ENCODE data around the gene CYP4B1. TPM values are rescaled to one million over a fixed set of nuclear protein-coding genes. Genes with fewer than 3 reads are reported as not detected.

The CYP4B1 gene
- total and polyA plus RNA-seq, 10 of the 15 experiments (the other 5 are each of a cell fraction or from before 2014, with no cell fraction given), result 0.38 TPM; not detected in 9

DNA sequence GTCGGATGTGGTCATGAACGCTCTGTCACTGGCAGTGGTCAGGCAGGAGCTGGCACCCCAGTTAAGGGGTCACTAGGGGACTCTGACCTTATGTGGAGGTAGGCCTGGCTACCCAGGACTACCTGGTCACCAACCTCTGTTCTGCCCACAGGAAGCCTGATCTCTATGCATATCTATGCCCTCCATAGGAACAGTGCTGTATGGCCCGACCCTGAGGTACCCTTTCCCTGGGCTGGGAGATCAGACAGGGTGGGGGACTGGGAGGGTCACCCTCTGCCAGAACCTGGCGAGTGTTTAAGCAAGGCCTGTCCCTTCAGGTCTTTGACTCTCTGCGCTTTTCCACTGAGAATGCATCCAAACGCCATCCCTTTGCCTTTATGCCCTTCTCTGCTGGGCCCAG is 19.0 kb downstream of the CYP4B1 start:
- no peak for FAIRE-seq
- WGBS (ENCODE audit: insufficient coverage, insufficient replicate concordance, low lambda C conversion rate, missing lambda C conversion rate), result 9% methylated on average over 6 of the region's 6 CpGs
- H3K27ac ChIP-seq (ENCODE audit: control insufficient read depth, insufficient read depth), result no peak overlapping the region
- ATAC-seq, result no peak
- no peaks in the 10 kb centered on the region for H3K4me1 ChIP-seq (ENCODE audit: control insufficient read depth, insufficient read depth, low read length)
- H3K4me3 ChIP-seq, result no peak overlapping the region
- no peak overlapping the region for H3K9ac ChIP-seq (ENCODE audit: control insufficient read depth, insufficient read depth, low read length)
- in situ Hi-C loops (cut with MboI), result no loop called here
- no peaks in the 10 kb centered on the region for H4K20me1 ChIP-seq (ENCODE audit: control insufficient read depth, insufficient read depth)
- H2AFZ ChIP-seq (ENCODE audit: control insufficient read depth, low read depth, low read length), result no peak overlapping the region
- ChIA-PET SMC1A (ENCODE audit: uncharacterized antibody, unreplicated experiment) (no interaction called here), POLR2A (no interaction called here), RAD21 (ENCODE audit: unreplicated experiment) (no interaction called here), CTCF (no interaction called here)
- no peak overlapping the region for H3K4me2 ChIP-seq (ENCODE audit: control insufficient read depth, insufficient read depth)
- intact Hi-C loops (cut with micrococcal nuclease; ENCODE audit: unreplicated experiment), result no loop called here
- no TSS peak for BruUV-seq (replicated peaks)
- no peak for DNase-seq (ENCODE audit: low read depth, low spot score)
- no peaks in the 10 kb centered on the region for H3K9me3 ChIP-seq (replicated peaks; ENCODE audit: control insufficient read depth, insufficient read depth, low read length)
- TF ChIP-seq, protein P1, sequence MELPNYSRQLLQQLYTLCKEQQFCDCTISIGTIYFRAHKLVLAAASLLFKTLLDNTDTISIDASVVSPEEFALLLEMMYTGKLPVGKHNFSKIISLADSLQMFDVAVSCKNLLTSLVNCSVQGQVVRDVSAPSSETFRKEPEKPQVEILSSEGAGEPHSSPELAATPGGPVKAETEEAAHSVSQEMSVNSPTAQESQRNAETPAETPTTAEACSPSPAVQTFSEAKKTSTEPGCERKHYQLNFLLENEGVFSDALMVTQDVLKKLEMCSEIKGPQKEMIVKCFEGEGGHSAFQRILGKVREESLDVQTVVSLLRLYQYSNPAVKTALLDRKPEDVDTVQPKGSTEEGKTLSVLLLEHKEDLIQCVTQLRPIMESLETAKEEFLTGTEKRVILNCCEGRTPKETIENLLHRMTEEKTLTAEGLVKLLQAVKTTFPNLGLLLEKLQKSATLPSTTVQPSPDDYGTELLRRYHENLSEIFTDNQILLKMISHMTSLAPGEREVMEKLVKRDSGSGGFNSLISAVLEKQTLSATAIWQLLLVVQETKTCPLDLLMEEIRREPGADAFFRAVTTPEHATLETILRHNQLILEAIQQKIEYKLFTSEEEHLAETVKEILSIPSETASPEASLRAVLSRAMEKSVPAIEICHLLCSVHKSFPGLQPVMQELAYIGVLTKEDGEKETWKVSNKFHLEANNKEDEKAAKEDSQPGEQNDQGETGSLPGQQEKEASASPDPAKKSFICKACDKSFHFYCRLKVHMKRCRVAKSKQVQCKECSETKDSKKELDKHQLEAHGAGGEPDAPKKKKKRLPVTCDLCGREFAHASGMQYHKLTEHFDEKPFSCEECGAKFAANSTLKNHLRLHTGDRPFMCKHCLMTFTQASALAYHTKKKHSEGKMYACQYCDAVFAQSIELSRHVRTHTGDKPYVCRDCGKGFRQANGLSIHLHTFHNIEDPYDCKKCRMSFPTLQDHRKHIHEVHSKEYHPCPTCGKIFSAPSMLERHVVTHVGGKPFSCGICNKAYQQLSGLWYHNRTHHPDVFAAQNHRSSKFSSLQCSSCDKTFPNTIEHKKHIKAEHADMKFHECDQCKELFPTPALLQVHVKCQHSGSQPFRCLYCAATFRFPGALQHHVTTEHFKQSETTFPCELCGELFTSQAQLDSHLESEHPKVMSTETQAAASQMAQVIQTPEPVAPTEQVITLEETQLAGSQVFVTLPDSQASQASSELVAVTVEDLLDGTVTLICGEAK (IDR thresholded peaks at IDR 0.05; ENCODE audit: borderline replicate concordance), result no peak
- no peak for TF ChIP-seq ZSCAN29 (IDR thresholded peaks at IDR 0.05)
- H3K79me2 ChIP-seq (ENCODE audit: control insufficient read depth, insufficient read depth, low read length), result no peaks in the 10 kb centered on the region
- no peaks in the 10 kb centered on the region for H3K36me3 ChIP-seq (ENCODE audit: control insufficient read depth in 2 of 2, insufficient read depth in 2 of 2, low read length in 1 of 2)
- no peaks in the 10 kb centered on the region; a peak in 1 of 4 replicates for H3K27me3 ChIP-seq (replicated peaks in 1 of 2; ENCODE audit: control insufficient read depth in 2 of 2, insufficient read depth in 2 of 2, low read length in 1 of 2)

DNA sequence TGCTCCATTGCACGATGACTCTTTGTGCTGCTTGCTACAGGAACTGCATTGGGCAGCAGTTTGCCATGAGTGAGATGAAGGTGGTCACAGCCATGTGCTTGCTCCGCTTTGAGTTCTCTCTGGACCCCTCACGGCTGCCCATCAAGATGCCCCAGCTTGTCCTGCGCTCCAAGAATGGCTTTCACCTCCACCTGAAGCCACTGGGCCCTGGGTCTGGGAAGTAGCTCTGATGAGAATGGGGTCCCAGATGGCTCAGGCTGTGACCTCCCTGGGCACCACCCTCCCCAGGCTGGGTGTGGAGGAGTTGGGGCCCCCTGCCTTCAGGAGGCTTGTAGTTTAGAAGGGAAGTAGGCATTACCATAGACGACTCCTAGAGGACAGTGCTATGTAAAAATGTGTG is 19.7 kb downstream of the CYP4B1 start:
- ChIA-PET SMC1A (ENCODE audit: uncharacterized antibody, unreplicated experiment) (no interaction called here), POLR2A (no interaction called here), CTCF (no interaction called here), RAD21 (ENCODE audit: unreplicated experiment) (no interaction called here)
- H3K4me2 ChIP-seq (ENCODE audit: control insufficient read depth, insufficient read depth), result no peak overlapping the region
- no peak overlapping the region for H3K27ac ChIP-seq (ENCODE audit: control insufficient read depth, insufficient read depth)
- H3K9me3 ChIP-seq (replicated peaks; ENCODE audit: control insufficient read depth, insufficient read depth, low read length), result no peaks in the 10 kb centered on the region
- ATAC-seq, result no peak
- FAIRE-seq, result no peak
- no peak overlapping the region for H3K9ac ChIP-seq (ENCODE audit: control insufficient read depth, insufficient read depth, low read length)
- H3K27me3 ChIP-seq (replicated peaks in 1 of 2; ENCODE audit: control insufficient read depth in 2 of 2, insufficient read depth in 2 of 2, low read length in 1 of 2), result no peaks in the 10 kb centered on the region; a peak in 1 of 4 replicates
- no peak for DNase-seq (ENCODE audit: low read depth, low spot score)
- H3K4me3 ChIP-seq, result no peak overlapping the region
- TF ChIP-seq HDAC6 (IDR thresholded peaks at IDR 0.05; ENCODE audit: unreplicated experiment) (no peak), ETV6 (conservative IDR thresholded peaks at IDR 0.05 in 1 of 2, IDR thresholded peaks at IDR 0.05 in 1 of 2; ENCODE audit: borderline replicate concordance in 1 of 2, low read depth in 1 of 2) (no peak), SP1 (IDR thresholded peaks at IDR 0.05; ENCODE audit: low read depth, low read length) (no peak), CHD2 (IDR thresholded peaks at IDR 0.05; ENCODE audit: borderline replicate concordance, low read depth, low read length) (no peak), SREBF1 (IDR thresholded peaks at IDR 0.05; ENCODE audit: low read length) (no peak), CREB1 (IDR thresholded peaks at IDR 0.05; ENCODE audit: low read depth) (no peak)
- TF ChIP-seq, protein P1 (IDR thresholded peaks at IDR 0.05; ENCODE audit: borderline replicate concordance), result no peak
- in situ Hi-C loops (cut with MboI), result no loop called here
- H3K36me3 ChIP-seq (ENCODE audit: control insufficient read depth in 2 of 2, insufficient read depth in 2 of 2, low read length in 1 of 2), result no peaks in the 10 kb centered on the region
- H3K79me2 ChIP-seq (ENCODE audit: control insufficient read depth, insufficient read depth, low read length), result no peaks in the 10 kb centered on the region
- BruUV-seq (replicated peaks), result no TSS peak
- no peaks in the 10 kb centered on the region for H3K4me1 ChIP-seq (ENCODE audit: control insufficient read depth, insufficient read depth, low read length)
- no peaks in the 10 kb centered on the region for H4K20me1 ChIP-seq (ENCODE audit: control insufficient read depth, insufficient read depth)
- H2AFZ ChIP-seq (ENCODE audit: control insufficient read depth, low read depth, low read length), result no peak overlapping the region
- intact Hi-C loops (cut with micrococcal nuclease; ENCODE audit: unreplicated experiment), result no loop called here
- WGBS (ENCODE audit: insufficient coverage, insufficient replicate concordance, low lambda C conversion rate, missing lambda C conversion rate), result 15% methylated on average over 5 of the region's 5 CpGs

Data from GM12878 (cell line).